ENCODE measurements around the gene NR6A1.

Gene NR6A1

DNA sequence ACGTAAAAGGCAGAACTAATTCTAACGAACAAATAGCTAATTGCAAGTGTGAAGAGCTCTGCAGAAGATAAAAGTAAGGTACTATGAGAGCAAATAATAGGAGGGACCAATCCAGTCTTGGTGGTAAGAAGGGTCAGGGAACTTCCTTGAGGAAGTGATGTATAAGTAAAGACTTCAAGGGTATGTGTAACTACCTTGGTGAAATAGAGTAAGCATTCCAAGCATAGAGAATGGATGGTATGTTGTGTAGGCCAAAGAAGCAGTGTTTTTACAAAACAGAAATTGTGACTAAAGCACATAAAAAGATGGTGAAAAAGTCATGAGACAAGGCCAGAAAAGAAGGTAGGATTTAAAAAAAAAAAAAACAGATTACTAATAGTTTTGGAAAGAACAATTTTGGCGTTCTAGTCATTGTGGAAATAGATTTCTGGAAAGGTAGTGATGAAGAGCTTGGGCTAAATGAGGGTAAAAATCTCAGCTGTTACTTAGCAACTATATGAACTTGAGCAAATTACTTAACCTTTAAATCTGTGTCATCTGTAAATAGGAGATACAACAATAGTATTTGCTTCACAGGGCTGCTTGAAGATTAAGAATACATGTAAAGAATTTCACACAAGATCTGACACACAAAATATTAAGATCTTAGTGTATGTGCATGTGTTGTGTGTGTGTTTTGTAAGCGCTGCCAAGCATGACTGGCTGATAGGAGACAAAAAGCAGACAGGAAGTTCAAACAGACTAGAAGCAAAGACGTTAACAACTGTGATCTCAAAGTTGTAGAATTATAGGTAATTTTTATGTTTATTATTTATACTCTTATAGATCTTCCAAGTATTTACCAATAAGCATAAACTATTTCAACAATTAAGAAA, 73.5 kb downstream of the NR6A1 start:
- Histone ChIP-seq H3K27me3 (ENCODE audit: control insufficient read depth, insufficient read depth, low read length) (no peaks in the 10 kb centered on the region), H3K36me3 (ENCODE audit: control insufficient read depth, insufficient read depth, low read length) (no peaks in the 10 kb centered on the region), H3K9ac (ENCODE audit: low read length) (no peak overlapping the region), H3K27ac (ENCODE audit: low read depth, low read length) (peak overlapping the region; percentile 15), H3K4me1 (ENCODE audit: control insufficient read depth, insufficient read depth, low read length) (peaks cover 3% of the 10 kb centered on the region), H3K4me3 (ENCODE audit: low read length) (no peak overlapping the region)

DNA sequence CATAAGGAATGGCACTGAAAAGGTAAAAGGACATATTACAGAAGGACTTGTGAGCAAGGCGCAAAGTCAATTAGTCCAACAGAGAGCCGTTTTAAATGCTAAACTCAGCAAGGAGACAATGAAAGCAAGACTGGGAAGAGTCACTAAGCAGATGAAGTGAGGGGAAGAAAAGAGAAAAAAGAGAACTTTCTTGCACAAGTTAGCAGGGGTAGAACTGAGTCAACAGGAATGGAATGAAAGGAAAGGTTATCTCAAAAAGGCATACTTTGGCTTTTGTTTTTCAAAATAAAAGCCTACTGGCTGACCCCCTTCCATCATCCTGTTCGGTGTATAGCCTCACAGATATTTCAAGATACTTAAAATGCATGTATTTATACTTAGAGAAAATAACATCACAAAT, 75.0 kb downstream of the NR6A1 start:
- no peak overlapping the region for H3K9ac ChIP-seq (ENCODE audit: low read length)
- no peaks in the 10 kb centered on the region for H3K27me3 ChIP-seq (ENCODE audit: control insufficient read depth, insufficient read depth, low read length)
- no peak overlapping the region for H3K4me3 ChIP-seq (ENCODE audit: low read length)
- no peak overlapping the region for H3K27ac ChIP-seq (ENCODE audit: low read depth, low read length)
- H3K4me1 ChIP-seq (ENCODE audit: control insufficient read depth, insufficient read depth, low read length) = peaks cover 3% of the 10 kb centered on the region
- no peaks in the 10 kb centered on the region for H3K36me3 ChIP-seq (ENCODE audit: control insufficient read depth, insufficient read depth, low read length)

DNA sequence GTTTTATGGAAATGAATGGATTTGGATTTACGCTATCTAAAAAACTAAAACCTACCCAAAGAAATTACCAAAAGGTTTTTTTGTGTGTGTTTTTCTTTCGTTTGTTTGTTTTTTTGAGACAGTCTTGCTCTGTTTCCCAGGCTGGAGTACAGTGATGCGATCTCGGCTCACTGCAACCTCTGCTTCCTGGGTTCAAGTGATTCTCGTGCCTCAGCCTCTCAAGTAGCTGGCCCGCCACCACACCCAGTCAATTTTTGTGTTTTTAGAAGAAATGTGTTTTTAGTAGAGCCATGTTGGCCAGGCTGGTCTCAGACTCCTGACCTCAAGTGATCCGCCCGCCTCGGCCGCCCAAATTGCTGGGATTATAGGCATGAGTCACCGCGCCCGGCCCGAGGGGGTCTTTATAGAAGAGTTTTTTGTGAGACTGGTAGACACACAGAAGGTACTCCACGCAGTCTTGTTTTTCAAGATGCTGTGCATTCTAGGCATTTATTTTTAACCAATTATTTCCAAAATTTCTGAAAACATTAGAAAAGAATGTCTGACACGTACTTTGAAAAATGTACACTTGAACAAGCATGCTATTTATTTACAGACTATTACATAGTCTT, 75.7 kb downstream of the NR6A1 start:
- Histone ChIP-seq H3K9ac (ENCODE audit: low read length) (no peak overlapping the region), H3K36me3 (ENCODE audit: control insufficient read depth, insufficient read depth, low read length) (no peaks in the 10 kb centered on the region), H3K4me1 (ENCODE audit: control insufficient read depth, insufficient read depth, low read length) (peaks cover 3% of the 10 kb centered on the region), H3K27me3 (ENCODE audit: control insufficient read depth, insufficient read depth, low read length) (no peaks in the 10 kb centered on the region), H3K27ac (ENCODE audit: low read depth, low read length) (no peak overlapping the region), H3K4me3 (ENCODE audit: low read length) (no peak overlapping the region)

DNA sequence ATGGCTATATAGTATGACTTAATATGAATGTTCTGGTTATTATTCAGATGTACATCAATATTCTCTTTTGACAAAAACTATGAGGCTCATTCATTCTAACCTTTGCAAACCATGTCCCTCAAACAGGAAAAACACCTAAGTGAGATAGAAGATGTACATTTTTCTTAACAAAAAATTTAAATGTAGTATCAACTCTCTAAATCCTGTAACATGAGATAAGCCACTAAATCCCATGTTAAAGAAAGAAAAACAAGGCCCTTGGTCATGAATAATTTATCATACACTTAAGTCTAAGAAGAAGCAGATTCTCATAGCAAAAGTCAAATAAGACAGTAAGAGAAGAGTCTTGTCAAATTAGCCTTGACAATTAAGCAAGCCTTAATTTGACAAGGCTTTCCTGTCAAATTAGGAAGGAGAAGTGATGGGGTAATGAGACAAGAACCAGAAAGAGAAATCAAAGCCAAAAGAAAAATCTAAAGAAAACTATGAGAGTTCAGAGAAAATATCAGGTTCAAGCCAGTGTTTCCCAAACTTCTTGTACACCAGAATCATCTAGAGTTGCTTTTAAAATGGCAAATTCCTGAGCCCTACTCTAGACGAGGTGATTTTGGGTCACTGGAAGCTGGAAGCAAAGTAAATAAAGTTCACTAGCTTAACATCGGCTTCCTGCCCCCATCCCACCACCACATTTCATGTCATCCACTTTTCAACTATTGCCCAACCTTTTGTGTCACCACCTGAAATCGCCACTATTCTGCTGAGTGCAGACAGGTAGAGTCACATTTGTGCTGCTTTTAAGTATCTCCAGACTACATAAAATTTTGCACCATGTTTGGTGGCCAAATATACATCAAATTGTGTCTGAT, 76.5 kb downstream of the NR6A1 start:
- Histone ChIP-seq H3K27ac (ENCODE audit: low read depth, low read length) (no peak overlapping the region), H3K4me3 (ENCODE audit: low read length) (no peak overlapping the region), H3K36me3 (ENCODE audit: control insufficient read depth, insufficient read depth, low read length) (no peaks in the 10 kb centered on the region), H3K4me1 (ENCODE audit: control insufficient read depth, insufficient read depth, low read length) (peaks cover 3% of the 10 kb centered on the region), H3K9ac (ENCODE audit: low read length) (no peak overlapping the region), H3K27me3 (ENCODE audit: control insufficient read depth, insufficient read depth, low read length) (no peaks in the 10 kb centered on the region)

DNA sequence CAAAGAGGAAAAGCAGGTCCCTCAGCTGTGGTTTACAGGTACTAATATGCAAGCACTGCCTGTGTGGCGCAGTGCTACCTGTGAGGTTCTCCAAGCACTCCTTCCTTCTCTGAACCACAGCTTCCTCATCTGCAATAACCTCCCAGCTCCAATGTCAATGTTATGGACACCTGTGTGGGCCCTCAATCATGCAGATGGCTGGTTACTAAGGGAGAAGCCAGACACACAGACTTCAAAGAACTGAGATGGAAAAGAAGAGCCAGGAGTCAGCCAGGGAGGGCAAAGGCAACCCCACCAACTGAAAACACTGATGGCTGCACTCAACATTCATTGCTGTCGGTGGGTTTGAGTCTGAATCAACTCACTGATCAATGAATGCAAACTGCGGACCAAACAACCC, 77.7 kb downstream of the NR6A1 start:
- Histone ChIP-seq H3K27me3 (ENCODE audit: control insufficient read depth, insufficient read depth, low read length) (no peaks in the 10 kb centered on the region), H3K4me3 (ENCODE audit: low read length) (no peak overlapping the region), H3K9ac (ENCODE audit: low read length) (no peak overlapping the region), H3K27ac (ENCODE audit: low read depth, low read length) (no peak overlapping the region), H3K36me3 (ENCODE audit: control insufficient read depth, insufficient read depth, low read length) (no peaks in the 10 kb centered on the region), H3K4me1 (ENCODE audit: control insufficient read depth, insufficient read depth, low read length) (peaks cover 3% of the 10 kb centered on the region)

DNA sequence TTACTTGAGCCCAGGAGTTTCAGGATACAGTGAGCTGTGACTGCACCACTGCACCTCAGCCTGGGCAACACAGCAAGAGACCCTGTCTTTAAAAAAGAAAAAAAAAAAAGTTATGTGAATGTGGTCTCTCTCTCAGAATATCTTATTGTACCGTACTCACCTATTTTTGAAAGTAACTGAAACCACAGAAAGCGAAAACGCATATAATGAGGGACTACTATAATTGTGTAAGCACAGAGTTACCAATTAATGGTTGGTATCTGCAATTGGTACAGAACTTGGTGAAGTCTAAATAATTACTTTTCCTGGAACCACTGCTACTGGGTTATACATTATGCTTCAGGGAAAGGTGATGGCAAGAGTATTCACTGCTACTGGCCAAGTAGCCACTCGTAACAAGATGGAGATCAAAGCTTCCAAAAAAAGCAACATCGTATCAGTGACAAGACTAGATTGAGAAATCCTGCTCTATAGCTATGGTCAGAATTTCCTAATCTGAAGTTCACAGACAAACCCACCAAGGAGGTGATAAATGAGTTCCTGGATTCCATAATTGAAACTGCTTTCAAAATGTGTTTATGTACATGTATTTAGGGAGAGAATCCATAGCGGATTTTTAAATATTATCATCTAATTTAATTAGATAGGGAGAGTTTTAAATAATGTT, 82.7 kb downstream of the NR6A1 start:
- no peaks in the 10 kb centered on the region for H3K4me1 ChIP-seq (ENCODE audit: control insufficient read depth, insufficient read depth, low read length)
- no peak overlapping the region for H3K9ac ChIP-seq (ENCODE audit: low read length)

DNA sequence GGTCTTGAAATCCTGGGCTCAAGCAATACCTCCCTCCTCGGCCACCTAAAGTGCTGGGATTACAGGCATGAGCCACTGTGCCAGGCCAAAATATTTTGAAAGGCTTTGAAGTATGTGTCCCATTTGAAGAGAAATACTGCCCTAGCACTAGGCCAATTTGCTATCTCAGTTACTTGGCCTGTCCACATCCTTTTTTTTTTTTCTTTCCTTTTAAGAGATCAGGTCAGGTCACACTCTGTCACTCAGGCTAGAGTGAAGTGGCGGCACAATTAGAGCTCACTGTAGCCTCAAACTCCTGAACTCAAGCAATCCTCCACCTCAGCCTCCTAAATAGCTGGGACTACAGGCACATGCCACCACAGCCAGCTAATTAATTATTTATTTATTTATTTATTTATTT, 84.2 kb downstream of the NR6A1 start:
- Histone ChIP-seq H3K9ac (ENCODE audit: low read length) (no peak overlapping the region), H3K27ac (ENCODE audit: low read depth, low read length) (no peak overlapping the region), H3K4me1 (ENCODE audit: control insufficient read depth, insufficient read depth, low read length) (no peaks in the 10 kb centered on the region), H3K27me3 (ENCODE audit: control insufficient read depth, insufficient read depth, low read length) (no peaks in the 10 kb centered on the region), H3K4me3 (ENCODE audit: low read length) (no peak overlapping the region), H3K36me3 (ENCODE audit: control insufficient read depth, insufficient read depth, low read length) (no peaks in the 10 kb centered on the region)

More for the DNA sequence above, 82.7 kb downstream of the NR6A1 start:
- H3K27ac ChIP-seq (ENCODE audit: low read depth, low read length) = no peak overlapping the region
- no peaks in the 10 kb centered on the region for H3K36me3 ChIP-seq (ENCODE audit: control insufficient read depth, insufficient read depth, low read length)
- H3K27me3 ChIP-seq (ENCODE audit: control insufficient read depth, insufficient read depth, low read length) = no peaks in the 10 kb centered on the region
- H3K4me3 ChIP-seq (ENCODE audit: low read length) = no peak overlapping the region

DNA sequence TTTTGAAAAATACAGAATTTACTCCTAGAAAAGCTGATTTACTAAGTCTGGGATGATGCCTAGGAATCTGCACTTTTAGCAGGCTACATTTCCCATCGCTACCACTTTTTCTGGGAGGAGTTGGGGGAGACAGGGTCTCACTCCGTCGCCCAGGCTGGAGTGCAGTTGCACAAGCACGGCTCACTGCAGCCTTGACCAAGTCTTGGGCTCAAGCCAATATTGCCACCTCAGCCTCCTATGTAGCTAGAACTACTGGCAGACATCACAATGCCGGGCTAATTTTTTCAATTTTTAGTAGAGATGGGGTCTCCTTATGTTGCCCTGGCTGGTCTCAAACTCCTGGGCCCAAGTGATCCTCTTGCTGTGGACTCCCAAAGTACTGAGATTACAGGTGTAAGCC, 85.9 kb downstream of the NR6A1 start:
- no peaks in the 10 kb centered on the region for H3K36me3 ChIP-seq (ENCODE audit: control insufficient read depth, insufficient read depth, low read length)
- H3K4me3 ChIP-seq (ENCODE audit: low read length) = no peak overlapping the region
- H3K9ac ChIP-seq (ENCODE audit: low read length) = no peak overlapping the region
- no peaks in the 10 kb centered on the region for H3K27me3 ChIP-seq (ENCODE audit: control insufficient read depth, insufficient read depth, low read length)
- H3K27ac ChIP-seq (ENCODE audit: low read depth, low read length) = no peak overlapping the region
- H3K4me1 ChIP-seq (ENCODE audit: control insufficient read depth, insufficient read depth, low read length) = no peaks in the 10 kb centered on the region

DNA sequence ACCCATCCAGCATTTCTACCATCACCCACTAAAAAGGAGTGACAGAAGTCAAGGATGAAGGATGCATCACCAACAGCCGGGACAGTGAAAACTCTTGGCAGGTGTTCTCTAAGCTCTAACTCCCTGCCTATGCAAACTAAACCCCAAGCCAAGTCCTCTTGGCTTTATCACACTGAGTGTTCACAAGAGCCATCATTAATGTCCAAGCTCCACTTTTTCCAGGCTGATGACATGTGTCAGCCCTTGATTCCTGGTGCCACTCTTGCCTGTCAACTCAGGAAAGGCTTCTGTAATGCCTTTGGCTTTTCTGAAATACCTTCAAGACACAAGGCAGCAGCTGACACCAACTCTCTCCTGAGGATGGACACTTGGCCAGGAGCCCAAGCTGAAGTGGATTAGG, 86.9 kb downstream of the NR6A1 start:
- no peak overlapping the region for H3K9ac ChIP-seq (ENCODE audit: low read length)
- no peaks in the 10 kb centered on the region for H3K27me3 ChIP-seq (ENCODE audit: control insufficient read depth, insufficient read depth, low read length)
- no peaks in the 10 kb centered on the region for H3K36me3 ChIP-seq (ENCODE audit: control insufficient read depth, insufficient read depth, low read length)
- no peaks in the 10 kb centered on the region for H3K4me1 ChIP-seq (ENCODE audit: control insufficient read depth, insufficient read depth, low read length)
- H3K27ac ChIP-seq (ENCODE audit: low read depth, low read length) = no peak overlapping the region
- no peak overlapping the region for H3K4me3 ChIP-seq (ENCODE audit: low read length)

DNA sequence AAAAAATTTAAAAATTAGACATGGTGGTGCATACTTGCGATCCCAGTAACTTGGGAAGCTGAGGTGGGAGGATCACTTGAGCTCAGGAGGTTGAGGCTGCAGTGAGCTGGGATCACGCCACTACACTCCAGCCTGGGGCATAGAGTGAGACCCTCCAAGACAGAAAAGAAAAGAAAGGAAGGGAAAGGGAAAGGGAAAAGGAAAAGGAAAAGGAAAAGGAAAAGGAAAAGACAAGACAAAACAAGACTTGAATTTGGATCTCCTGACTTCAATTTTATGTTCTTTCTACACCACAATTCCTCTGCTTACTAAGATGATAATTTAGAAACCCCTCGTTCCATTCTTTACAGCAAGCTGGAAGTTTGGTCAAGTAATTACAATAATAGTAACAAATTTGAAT, 88.1 kb downstream of the NR6A1 start:
- H3K27ac ChIP-seq (ENCODE audit: low read depth, low read length) = no peak overlapping the region
- no peaks in the 10 kb centered on the region for H3K36me3 ChIP-seq (ENCODE audit: control insufficient read depth, insufficient read depth, low read length)
- H3K27me3 ChIP-seq (ENCODE audit: control insufficient read depth, insufficient read depth, low read length) = no peaks in the 10 kb centered on the region
- H3K4me1 ChIP-seq (ENCODE audit: control insufficient read depth, insufficient read depth, low read length) = no peaks in the 10 kb centered on the region
- no peak overlapping the region for H3K4me3 ChIP-seq (ENCODE audit: low read length)
- no peak overlapping the region for H3K9ac ChIP-seq (ENCODE audit: low read length)

DNA sequence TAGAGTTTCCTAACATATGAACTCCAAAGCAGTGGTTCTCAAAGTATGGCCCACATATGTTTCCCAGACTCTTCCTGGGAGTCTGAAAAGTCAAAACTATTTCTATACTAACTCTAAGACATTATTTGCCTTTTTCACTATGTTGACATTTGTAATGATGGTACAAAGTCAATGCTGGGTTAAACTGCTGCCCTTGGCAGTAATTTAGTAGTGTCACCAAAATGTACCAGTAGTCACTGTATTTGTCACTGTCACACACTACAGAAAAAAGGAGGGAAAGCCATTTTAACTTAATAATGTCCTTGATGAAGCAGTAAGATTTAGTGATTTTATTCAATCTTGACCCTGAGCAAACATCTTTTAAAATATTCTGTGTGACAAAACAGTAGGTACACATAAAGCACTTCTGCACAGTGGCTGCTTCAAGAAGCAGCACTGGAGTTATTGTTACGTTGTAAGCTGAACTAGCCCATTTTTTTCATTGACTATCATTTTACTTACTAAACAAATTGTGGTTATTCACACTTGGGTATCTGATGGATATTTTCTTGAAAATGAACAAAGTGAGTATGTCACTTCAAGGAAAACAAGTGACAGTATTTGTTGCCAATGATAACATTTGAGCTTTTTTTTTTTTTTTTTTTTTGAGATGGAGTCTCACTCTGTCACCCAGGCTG, 90.3 kb downstream of the NR6A1 start:
- Histone ChIP-seq H3K36me3 (ENCODE audit: control insufficient read depth, insufficient read depth, low read length) (no peaks in the 10 kb centered on the region), H3K27ac (ENCODE audit: low read depth, low read length) (no peak overlapping the region), H3K4me3 (ENCODE audit: low read length) (no peak overlapping the region), H3K27me3 (ENCODE audit: control insufficient read depth, insufficient read depth, low read length) (no peaks in the 10 kb centered on the region), H3K9ac (ENCODE audit: low read length) (no peak overlapping the region), H3K4me1 (ENCODE audit: control insufficient read depth, insufficient read depth, low read length) (no peaks in the 10 kb centered on the region)

Data from rectal smooth muscle tissue (tissue), 1 donor.